IMR-90 (cell line): ENCODE results near the gene SLX4. TPM values are rescaled to one million over a fixed set of nuclear protein-coding genes. Genes with fewer than 3 reads are reported as not detected.

ENCODE experiments used
- ATAC-seq: fragments of 200-7000 bp; cut with Tn5 transposase; 2 replicates; pipeline ENCODE4 v1.9.1; 2020; ENCODE audit warnings: low read depth, mild to moderate bottlenecking, moderate library complexity
- BruUV-seq: library from RNA; stranded (reverse); fragments of 400-500 nt; replicated peaks from 2 replicates; lab custom pipeline; 2021; lab: Mats Ljungman, UMichigan
- CTCF ChIA-PET: fragments of 300-600 bp; formaldehyde crosslinking; extraction: SDS; loops from one replicate; lab custom pipeline; 2021; ENCODE audit warnings: antibody characterized with exemption; lab: Yijun Ruan, JAX
- POLR2A ChIA-PET: fragments of 300-600 bp; sonication (Branson Sonifier 250); formaldehyde crosslinking; loops from one replicate; lab custom pipeline; 2022; ENCODE audit warnings: antibody characterized with exemption; ENCODE audit not compliant: unreplicated experiment; lab: Charles Lee
- DNase-seq: peaks from one replicate; pipeline ENCODE4 v3.0.0; 2013
- H2AFZ ChIP-seq: replicated peaks from 2 replicates; pipeline ENCODE3; 2013; ENCODE audit warnings: low read length, mild to moderate bottlenecking; ENCODE audit not compliant: poor library complexity
- H2AK5ac ChIP-seq: 2 replicates; pipeline ENCODE4 v1.6.1; 2013; ENCODE audit warnings: low read depth, low read length, inconsistent platforms
- H2AK9ac ChIP-seq: replicated peaks from 2 replicates; pipeline ENCODE3; 2013; ENCODE audit warnings: mild to moderate bottlenecking, low read depth, low read length, moderate library complexity; ENCODE audit not compliant: poor library complexity
- H2BK120ac ChIP-seq: 2 replicates; pipeline ENCODE4 v1.6.1; 2013; ENCODE audit warnings: low read depth, low read length, inconsistent platforms
- H2BK15ac ChIP-seq: 3 replicates; pipeline ENCODE4 v1.6.1; 2013; ENCODE audit warnings: low read depth, low read length, inconsistent platforms
- H2BK20ac ChIP-seq: 2 replicates; pipeline ENCODE4 v1.6.1; 2013; ENCODE audit warnings: low read depth, mild to moderate bottlenecking, inconsistent platforms, low read length, moderate library complexity
- H2BK5ac ChIP-seq: 2 replicates; pipeline ENCODE4 v1.6.1; 2013; ENCODE audit warnings: mild to moderate bottlenecking, low read depth, low read length, inconsistent platforms; ENCODE audit not compliant: poor library complexity, severe bottlenecking
- H3K14ac ChIP-seq: replicated peaks from 2 replicates; pipeline ENCODE4 v1.6.1; 2013; ENCODE audit warnings: low read depth, low read length, inconsistent platforms
- H3K18ac ChIP-seq: 2 replicates; pipeline ENCODE4 v1.6.1; 2013; ENCODE audit warnings: low read depth, low read length, control low read depth
- H3K23ac ChIP-seq: 2 replicates; pipeline ENCODE4 v1.6.1; 2013; ENCODE audit warnings: low read depth, low read length, inconsistent platforms
- H3K27ac ChIP-seq: 2 replicates; pipeline ENCODE4 v1.5.1; 2013; ENCODE audit warnings: mild to moderate bottlenecking, control low read depth, low read length; ENCODE audit not compliant: insufficient read depth
- H3K27me3 ChIP-seq: 2 replicates; pipeline ENCODE4 v1.6.1; 2013; ENCODE audit warnings: low read length; ENCODE audit not compliant: control insufficient read depth, insufficient read depth
- H3K36me3 ChIP-seq: 2 replicates; pipeline ENCODE4 v1.6.1; 2013; ENCODE audit warnings: low read length, mixed read lengths; ENCODE audit not compliant: control insufficient read depth, insufficient read depth
- H3K4ac ChIP-seq: 2 replicates; pipeline ENCODE4 v1.6.1; 2013; ENCODE audit warnings: low read depth, low read length, inconsistent platforms
- H3K4me1 ChIP-seq: 2 replicates; pipeline ENCODE4 v1.6.1; 2013; ENCODE audit warnings: low read length, mixed read lengths; ENCODE audit not compliant: control insufficient read depth, insufficient read depth
- H3K4me2 ChIP-seq: 2 replicates; pipeline ENCODE4 v1.6.1; 2013; ENCODE audit warnings: low read depth, mild to moderate bottlenecking, control low read depth, low read length, moderate library complexity
- H3K4me3 ChIP-seq: 2 replicates; pipeline ENCODE4 v1.5.1; 2013; ENCODE audit warnings: low read depth, mild to moderate bottlenecking, control low read depth, low read length, moderate library complexity; ENCODE audit not compliant: insufficient read depth
- H3K56ac ChIP-seq: 2 replicates; pipeline ENCODE4 v1.6.1; 2013; ENCODE audit warnings: low read length, inconsistent platforms; ENCODE audit not compliant: insufficient read depth; ENCODE audit errors: extremely low read depth
- H3K79me1 ChIP-seq, 2 experiments: 2 replicates each; pipeline ENCODE4 v1.6.1; 2013; ENCODE audit warnings: low read length in 2 of 2, inconsistent platforms in 1 of 2, low read depth in 1 of 2
- H3K9ac ChIP-seq: 2 replicates; pipeline ENCODE4 v1.6.1; 2013; ENCODE audit warnings: low read depth, low read length, control low read depth
- H3K9me1 ChIP-seq: 2 replicates; pipeline ENCODE4 v1.6.1; 2013; ENCODE audit warnings: low read length, inconsistent platforms; ENCODE audit not compliant: insufficient read depth
- H3K9me3 ChIP-seq: 2 replicates; pipeline ENCODE4 v1.6.1; 2013; ENCODE audit warnings: low read length; ENCODE audit not compliant: control insufficient read depth, insufficient read depth
- H4K20me1 ChIP-seq: 2 replicates; pipeline ENCODE4 v1.6.1; 2013; ENCODE audit warnings: low read length, inconsistent platforms; ENCODE audit not compliant: insufficient read depth
- H4K5ac ChIP-seq: 2 replicates; pipeline ENCODE4 v1.6.1; 2013; ENCODE audit warnings: mild to moderate bottlenecking, low read depth, low read length, control low read depth
- H4K8ac ChIP-seq, 2 experiments: 2 replicates each; pipeline ENCODE4 v1.6.1; 2013; ENCODE audit warnings: low read depth in 2 of 2, low read length in 2 of 2, control low read depth in 1 of 2, inconsistent platforms in 1 of 2
- H4K91ac ChIP-seq: 2 replicates; pipeline ENCODE4 v1.6.1; 2013; ENCODE audit warnings: low read depth, low read length, inconsistent platforms; ENCODE audit not compliant: insufficient read depth
- BHLHE40 ChIP-seq: fragments of 150-350 bp; IDR thresholded peaks from 2 replicates; pipeline ENCODE4 v1.6.1; 2016; ENCODE audit warnings: mild to moderate bottlenecking, low read depth, low read length
- CEBPB ChIP-seq: IDR thresholded peaks from 2 replicates; pipeline ENCODE4 v1.6.1; 2012; ENCODE audit warnings: low read depth, low read length, improper control_type of control experiment
- CTCF ChIP-seq: conservative IDR thresholded peaks from 2 replicates; pipeline ENCODE4 v1.5.1; 2012; ENCODE audit warnings: mild to moderate bottlenecking, low read depth, low read length, improper control_type of control experiment
- ELK1 ChIP-seq: fragments of 150-350 bp; IDR thresholded peaks from 2 replicates; pipeline ENCODE4 v1.6.1; 2016; ENCODE audit warnings: low read depth, mild to moderate bottlenecking, low read length, moderate library complexity, borderline replicate concordance
- MAZ ChIP-seq: IDR thresholded peaks from 2 replicates; pipeline ENCODE4 v1.6.1; 2012; ENCODE audit warnings: low read depth, mild to moderate bottlenecking, low read length, improper control_type of control experiment, moderate library complexity, borderline replicate concordance
- NFE2L2 ChIP-seq: fragments of 150-350 bp; IDR thresholded peaks from 2 replicates; pipeline ENCODE4 v1.6.1; 2016; ENCODE audit warnings: low read depth, mild to moderate bottlenecking, low read length
- RFX5 ChIP-seq: IDR thresholded peaks from 2 replicates; pipeline ENCODE4 v1.8.0; 2012; ENCODE audit warnings: low read depth, mild to moderate bottlenecking, low read length, moderate library complexity
- SMC3 ChIP-seq: fragments of 150-350 bp; IDR thresholded peaks from 2 replicates; pipeline ENCODE4 v1.6.1; 2016; ENCODE audit warnings: low read depth, mild to moderate bottlenecking, antibody characterized with exemption, low read length, moderate library complexity
- WGBS, 2 experiments: methylation state at CpG; one replicate each; pipeline versions ENCODE4 v1.1.5 to v1.1.7; 2013; ENCODE audit warnings: missing lambda C conversion rate in 2 of 2; ENCODE audit not compliant: insufficient read length in 1 of 2; ENCODE audit errors: extremely low coverage in 2 of 2; 5-methylcytosine and 5-hydroxymethylcytosine counted together
- dilution Hi-C: fragments of 300-500 bp; cut with HindIII; formaldehyde crosslinking; loops from one replicate; pipeline ENCODE4 v1.14.3; 2018; ENCODE audit warnings: low sequenced_read_pairs; ENCODE audit not compliant: unreplicated experiment
- in situ Hi-C: fragments of 300-500 bp; cut with MboI; formaldehyde crosslinking; loops from 3 replicates; pipeline ENCODE4 v1.14.3; 2019; ENCODE audit warnings: low sequenced_read_pairs, inconsistent platforms, mixed read lengths
- intact Hi-C: fragments of 100-400 bp; cut with micrococcal nuclease; formaldehyde crosslinking; loops from 2 replicates; pipeline ENCODE4 v1.10.0; 2022
- polyA plus RNA-seq, 3 experiments: library from polyadenylated mRNA; depleted of rRNA; stranded (reverse); fragments of >200 nt; gene quantifications; 2 replicates each; pipeline ENCODE4 v1.2.3, GENCODE V29; 2012; ENCODE audit warnings: low replicate concordance in 1 of 3
- total RNA-seq: library from RNA; depleted of rRNA; stranded (reverse); fragments of >200 nt; gene quantifications from 2 replicates; pipeline ENCODE4 v1.2.3, GENCODE V29; 2012

SLX4 gene
- total and polyA plus RNA-seq, 2 of the 4 experiments (the other 2 are of a cell fraction), result 1.3 to 3.1 TPM

- Histone ChIP-seq H2AK5ac (no peak overlapping the region), H2BK5ac (no peak overlapping the region), H2BK20ac (no peak overlapping the region), H3K9me1 (peaks cover 6% of the 10 kb centered on the region; the same call in 1 of the 2 replicates), H3K36me3 (peaks cover 32% of the 10 kb centered on the region), H3K4me1 (no peaks in the 10 kb centered on the region), H3K4me3 (no peak overlapping the region), H3K27me3 (no peaks in the 10 kb centered on the region), H3K9me3 (peaks cover 6% of the 10 kb centered on the region; the same call in 1 of the 2 replicates), H4K5ac (no peak overlapping the region), H3K18ac (no peak overlapping the region), H4K91ac (no peak overlapping the region), H2BK15ac (no peak overlapping the region), H2BK120ac (no peak overlapping the region), H3K4ac (no peak overlapping the region), H3K79me1 (no peaks in the 10 kb centered on the region), H3K9ac (no peak overlapping the region), H3K4me2 (no peak overlapping the region), H4K20me1 (no peaks in the 10 kb centered on the region), H3K14ac (no peak overlapping the region), H3K23ac (no peak overlapping the region), H3K27ac (no peak overlapping the region), H2AFZ (no peak overlapping the region), H4K8ac (no peak overlapping the region), H3K56ac (no peak overlapping the region), H2AK9ac (peak overlapping the region; percentile 61)
- ChIA-PET POLR2A (no interaction called here), CTCF (interaction anchor here (1.0 kb wide), 1 partner anchor 29 kb away, joined by 3 read pairs; no protein-coding TSS in a partner anchor)
- intact Hi-C loops, result no loop called here
- ATAC-seq, result no peak
- BruUV-seq, result no TSS peak
- TF ChIP-seq ELK1 (no peak), NFE2L2 (no peak), MAZ (no peak), RFX5 (no peak), BHLHE40 (no peak), CEBPB (no peak), CTCF (no peak), SMC3 (no peak)
- no peak for DNase-seq
- dilution Hi-C loops, result no loop called here
- 96% methylated on average over 8 of the region's 12 CpGs; no CpG with 5 or more reads in 1 of the 2 experiments for WGBS, 2 experiments
- in situ Hi-C loops, result no loop called here
Measured at GRCh38 chr16:3598236-3598635, 13.2 kb downstream of the SLX4 start.
